ENCODE data around the gene LSR.

LSR gene

DNA sequence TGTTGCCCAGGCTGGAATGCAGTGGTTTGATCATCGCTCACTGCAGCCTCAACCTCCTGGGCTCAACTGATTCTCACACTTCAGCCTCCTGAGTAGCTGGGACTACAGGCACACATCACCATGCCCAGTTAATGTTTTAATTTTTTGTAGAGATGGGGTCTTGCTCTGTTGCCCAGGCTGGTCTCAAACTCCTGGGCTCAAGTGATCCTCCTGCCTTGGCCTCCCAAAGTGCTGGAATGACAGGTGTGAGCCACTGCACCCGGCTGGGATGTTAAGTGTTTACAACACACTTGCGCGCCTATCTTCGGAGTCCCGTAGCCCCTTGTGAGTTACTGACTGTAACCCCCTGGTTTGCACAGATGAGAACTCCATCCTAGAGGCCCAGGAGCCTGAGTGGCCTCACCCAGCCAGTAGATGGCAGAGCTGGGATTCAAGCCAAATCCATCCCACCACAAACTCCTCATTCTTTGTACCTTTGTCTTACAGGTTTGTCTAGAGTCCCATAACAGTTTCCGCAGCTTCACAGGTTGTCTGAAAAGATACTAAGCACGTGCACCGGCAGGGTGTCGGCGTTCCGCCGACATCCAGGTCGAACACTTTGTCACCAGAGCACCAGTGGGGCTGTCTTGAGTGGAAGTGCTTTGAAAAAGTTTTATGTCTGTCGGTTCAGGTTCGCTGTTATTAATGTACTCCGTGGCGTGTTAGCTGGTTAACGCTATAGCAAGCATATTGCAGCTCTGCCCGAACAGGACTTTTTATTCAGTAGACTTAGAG, 57.9 kb downstream of the LSR start:
- peak; percentile 54 for DNase-seq

GRCh38 chr19:35307931-35308330, 59.1 kb downstream of the LSR start:
- no peak for DNase-seq

- no peak for DNase-seq
Measured at GRCh38 chr19:35308910-35309309, 60.1 kb downstream of the LSR start.

- DNase-seq = no peak
Measured at GRCh38 chr19:35309481-35310279, 60.9 kb downstream of the LSR start.

- no peak for DNase-seq
Measured at GRCh38 chr19:35310331-35310730, 61.5 kb downstream of the LSR start.

GRCh38 chr19:35310811-35311465, 62.1 kb downstream of the LSR start:
- no peak for DNase-seq

- DNase-seq = no peak
Measured at GRCh38 chr19:35311901-35312665, 63.3 kb downstream of the LSR start.

GRCh38 chr19:35313587-35313986, 64.8 kb downstream of the LSR start:
- DNase-seq = no peak

- DNase-seq = no peak
Measured at GRCh38 chr19:35314031-35314430, 65.2 kb downstream of the LSR start.

DNA sequence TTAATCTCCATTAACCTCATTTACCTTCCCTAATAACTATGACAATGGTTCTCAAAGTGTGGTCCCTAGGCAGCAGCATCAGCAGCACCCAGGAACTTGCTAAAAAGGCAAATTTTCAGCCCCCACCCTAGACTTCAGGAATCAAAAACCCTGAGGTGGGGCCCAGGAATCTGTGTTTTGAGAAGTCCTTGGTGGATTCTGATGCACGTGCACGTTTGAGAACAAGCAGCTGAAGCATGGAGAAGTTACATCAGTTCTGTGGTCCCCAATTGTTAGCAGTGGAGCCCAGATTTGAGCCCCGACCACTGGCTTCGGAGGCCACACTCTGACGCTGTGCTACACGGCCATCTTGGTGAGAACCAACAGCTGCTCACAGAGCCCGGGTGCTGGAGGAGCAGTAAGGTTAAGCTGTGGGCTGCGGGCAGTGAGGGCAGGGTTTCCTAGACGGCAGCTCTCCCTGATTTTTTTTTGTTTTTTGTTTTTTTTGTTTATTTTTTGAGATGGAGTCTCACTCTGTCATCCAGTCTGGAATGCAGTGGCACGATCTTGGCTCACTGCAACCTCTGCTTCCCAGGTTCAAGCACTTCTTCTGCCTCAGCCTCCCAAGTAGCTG, 66.2 kb downstream of the LSR start:
- DNase-seq = no peak

DNA sequence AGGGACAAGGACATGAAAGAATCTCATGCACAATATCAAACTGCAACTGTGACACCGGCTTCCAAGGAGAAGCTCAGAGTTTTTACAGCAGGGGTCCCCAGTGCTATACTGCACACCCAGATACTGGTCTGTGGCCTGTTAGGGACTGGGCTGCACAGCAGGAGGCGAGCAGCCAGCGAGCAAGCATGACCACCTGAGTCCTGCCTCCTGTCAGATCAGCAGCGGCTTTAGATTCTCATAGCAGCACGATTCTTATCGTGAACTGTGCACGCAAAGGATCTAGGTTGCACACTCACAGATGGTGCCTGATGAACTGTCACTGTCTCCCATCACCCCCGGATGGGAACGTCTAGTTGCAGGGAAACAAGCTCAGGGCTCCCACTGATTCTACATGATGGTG, 67.1 kb downstream of the LSR start:
- DNase-seq = no peak

- DNase-seq = no peak
Measured at GRCh38 chr19:35316560-35316959, 67.8 kb downstream of the LSR start.
